Endothelial cell (in vitro differentiated cells): ENCODE data around the gene SDK2. TPM values are rescaled to one million over a fixed set of nuclear protein-coding genes. Genes with fewer than 3 reads are reported as not detected.

Experiments
- DNase-seq: peaks from one replicate; pipeline ENCODE4 v3.0.0; 2021; ENCODE audit warnings: low spot score
- H3K27ac Mint-ChIP-seq: one replicate; pipeline ENCODE4 v1.8.0; 2021; ENCODE audit warnings: mixed read lengths, inconsistent platforms; ENCODE audit not compliant: unreplicated experiment
- H3K27me3 Mint-ChIP-seq: one replicate; pipeline ENCODE4 v1.8.0; 2021; ENCODE audit warnings: mild to moderate bottlenecking, moderate library complexity, mixed read lengths, inconsistent platforms; ENCODE audit not compliant: unreplicated experiment
- H3K36me3 Mint-ChIP-seq: one replicate; pipeline ENCODE4 v1.8.0; 2021; ENCODE audit warnings: mild to moderate bottlenecking, low read depth, mixed read lengths, inconsistent platforms; ENCODE audit not compliant: unreplicated experiment
- H3K4me1 Mint-ChIP-seq: one replicate; pipeline ENCODE4 v1.8.0; 2021; ENCODE audit warnings: mild to moderate bottlenecking, mixed read lengths, inconsistent platforms; ENCODE audit not compliant: unreplicated experiment
- H3K4me3 Mint-ChIP-seq: one replicate; pipeline ENCODE4 v1.8.0; 2021; ENCODE audit warnings: mild to moderate bottlenecking, mixed read lengths, inconsistent platforms; ENCODE audit not compliant: unreplicated experiment
- H3K9me3 Mint-ChIP-seq: one replicate; pipeline ENCODE4 v1.8.0; 2021; ENCODE audit warnings: mixed read lengths, inconsistent platforms; ENCODE audit not compliant: unreplicated experiment
- CTCF ChIP-seq: fragments of 200-600 bp; sonication (generic); IDR thresholded peaks from one replicate; pipeline ENCODE4 v1.5.0; 2021; ENCODE audit warnings: antibody characterized with exemption; ENCODE audit not compliant: unreplicated experiment
- total RNA-seq: library from RNA; stranded (reverse); fragmentation: NEBNext Ultra II Directional; extraction: Animal tissue kit (Norgen Biotek cat#: 25700); gene quantifications from one replicate; pipeline ENCODE4 v1.2.1, GENCODE V29; 2021; ENCODE audit not compliant: unreplicated experiment

SDK2 gene
- total RNA-seq, 1 donor from 2014 or later = 2.4 TPM

GRCh38 chr17:73681946-73682345 is 37.7 kb upstream of the SDK2 start:
- no peak overlapping the region for H3K27ac Mint-ChIP-seq
- no peaks in the 10 kb centered on the region for H3K4me1 Mint-ChIP-seq
- DNase-seq = no peak
- no peaks in the 10 kb centered on the region for H3K36me3 Mint-ChIP-seq
- no peaks in the 10 kb centered on the region for H3K9me3 Mint-ChIP-seq
- H3K27me3 Mint-ChIP-seq = peaks cover 3% of the 10 kb centered on the region
- no peak for TF ChIP-seq CTCF
- H3K4me3 Mint-ChIP-seq = no peak overlapping the region

GRCh38 chr17:73679476-73679875 is 35.2 kb upstream of the SDK2 start:
- no peaks in the 10 kb centered on the region for H3K36me3 Mint-ChIP-seq
- H3K27ac Mint-ChIP-seq = no peak overlapping the region
- no peaks in the 10 kb centered on the region for H3K9me3 Mint-ChIP-seq
- DNase-seq = no peak
- H3K4me3 Mint-ChIP-seq = no peak overlapping the region
- H3K4me1 Mint-ChIP-seq = no peaks in the 10 kb centered on the region
- TF ChIP-seq CTCF = no peak
- H3K27me3 Mint-ChIP-seq = peaks cover 3% of the 10 kb centered on the region

- peaks cover 3% of the 10 kb centered on the region for H3K27me3 Mint-ChIP-seq
- H3K9me3 Mint-ChIP-seq = no peaks in the 10 kb centered on the region
- H3K4me3 Mint-ChIP-seq = no peak overlapping the region
- H3K4me1 Mint-ChIP-seq = no peaks in the 10 kb centered on the region
- DNase-seq = no peak
- TF ChIP-seq CTCF = no peak
- no peaks in the 10 kb centered on the region for H3K36me3 Mint-ChIP-seq
- no peak overlapping the region for H3K27ac Mint-ChIP-seq
Measured at GRCh38 chr17:73678999-73679398, 34.8 kb upstream of the SDK2 start.

GRCh38 chr17:73669771-73670170 is 25.5 kb upstream of the SDK2 start:
- no peak for DNase-seq
- TF ChIP-seq CTCF = no peak
- Mint-ChIP-seq H3K4me3 (no peak overlapping the region), H3K36me3 (no peaks in the 10 kb centered on the region), H3K27ac (no peak overlapping the region), H3K9me3 (no peaks in the 10 kb centered on the region), H3K4me1 (peaks cover 6% of the 10 kb centered on the region), H3K27me3 (no peaks in the 10 kb centered on the region)

- Mint-ChIP-seq H3K4me3 (no peak overlapping the region), H3K4me1 (peaks cover 6% of the 10 kb centered on the region), H3K36me3 (no peaks in the 10 kb centered on the region), H3K9me3 (no peaks in the 10 kb centered on the region), H3K27me3 (no peaks in the 10 kb centered on the region), H3K27ac (no peak overlapping the region)
- TF ChIP-seq CTCF = no peak
- no peak for DNase-seq
Measured at GRCh38 chr17:73667181-73667959, 23.1 kb upstream of the SDK2 start.
